ENCODE data around the gene E2F7.

Gene E2F7

GRCh38 chr12:77010691-77011548, 54.4 kb downstream of the E2F7 start:
- Mint-ChIP-seq H3K4me1 (peaks cover 7% of the 10 kb centered on the region), H3K9me3 (no peaks in the 10 kb centered on the region), H3K36me3 (ENCODE audit: low read depth) (peaks cover 2% of the 10 kb centered on the region), H3K27me3 (ENCODE audit: low read depth, poor library complexity) (peaks cover 12% of the 10 kb centered on the region), H3K4me3 (peak overlapping the region; percentile 5), H3K27ac (peak overlapping the region; percentile 8)
- peak; percentile 97 for TF ChIP-seq CTCF (IDR thresholded peaks at IDR 0.05)
- DNase-seq, result peak; percentile 81

GRCh38 chr12:77007476-77007875, 57.9 kb downstream of the E2F7 start:
- Mint-ChIP-seq H3K4me3 (no peak overlapping the region), H3K27me3 (ENCODE audit: low read depth, poor library complexity) (peaks cover 9% of the 10 kb centered on the region), H3K9me3 (no peaks in the 10 kb centered on the region), H3K27ac (no peak overlapping the region), H3K4me1 (peaks cover 7% of the 10 kb centered on the region), H3K36me3 (ENCODE audit: low read depth) (no peaks in the 10 kb centered on the region)
- no peak for TF ChIP-seq CTCF (IDR thresholded peaks at IDR 0.05)
- DNase-seq, result no peak

GRCh38 chr12:77005611-77006098, 59.7 kb downstream of the E2F7 start:
- Mint-ChIP-seq H3K4me1 (peaks cover 4% of the 10 kb centered on the region), H3K9me3 (no peaks in the 10 kb centered on the region), H3K36me3 (ENCODE audit: low read depth) (no peaks in the 10 kb centered on the region), H3K4me3 (no peak overlapping the region), H3K27me3 (ENCODE audit: low read depth, poor library complexity) (peaks cover 9% of the 10 kb centered on the region), H3K27ac (no peak overlapping the region)
- TF ChIP-seq CTCF (IDR thresholded peaks at IDR 0.05), result no peak
- DNase-seq, result no peak

GRCh38 chr12:77003914-77004313, 61.5 kb downstream of the E2F7 start:
- no peaks in the 10 kb centered on the region for H3K9me3 Mint-ChIP-seq
- DNase-seq, result no peak
- H3K27me3 Mint-ChIP-seq (ENCODE audit: low read depth, poor library complexity), result peaks cover 6% of the 10 kb centered on the region
- H3K36me3 Mint-ChIP-seq (ENCODE audit: low read depth), result no peaks in the 10 kb centered on the region
- H3K4me3 Mint-ChIP-seq, result no peak overlapping the region
- no peak for TF ChIP-seq CTCF (IDR thresholded peaks at IDR 0.05)
- no peak overlapping the region for H3K27ac Mint-ChIP-seq
- no peaks in the 10 kb centered on the region for H3K4me1 Mint-ChIP-seq

- TF ChIP-seq CTCF (IDR thresholded peaks at IDR 0.05), result no peak
- no peaks in the 10 kb centered on the region for H3K9me3 Mint-ChIP-seq
Observed at GRCh38 chr12:77003246-77003645, 62.1 kb downstream of the E2F7 start.

GRCh38 chr12:77002382-77002781, 63.0 kb downstream of the E2F7 start:
- no peak overlapping the region for H3K4me3 Mint-ChIP-seq
- H3K9me3 Mint-ChIP-seq, result no peaks in the 10 kb centered on the region
- no peak for TF ChIP-seq CTCF (IDR thresholded peaks at IDR 0.05)
- peaks cover 6% of the 10 kb centered on the region for H3K27me3 Mint-ChIP-seq (ENCODE audit: low read depth, poor library complexity)
- no peak overlapping the region for H3K27ac Mint-ChIP-seq
- no peaks in the 10 kb centered on the region for H3K4me1 Mint-ChIP-seq
- no peak for DNase-seq
- H3K36me3 Mint-ChIP-seq (ENCODE audit: low read depth), result no peaks in the 10 kb centered on the region

More at GRCh38 chr12:77003246-77003645, 62.1 kb downstream of the E2F7 start:
- Mint-ChIP-seq H3K4me3 (no peak overlapping the region), H3K36me3 (ENCODE audit: low read depth) (no peaks in the 10 kb centered on the region), H3K27me3 (ENCODE audit: low read depth, poor library complexity) (peaks cover 6% of the 10 kb centered on the region), H3K4me1 (no peaks in the 10 kb centered on the region), H3K27ac (no peak overlapping the region)
- no peak for DNase-seq

Measured in nephron progenitor cell (in vitro differentiated cells).